Esophagus squamous epithelium (tissue), 4 donors: ENCODE measurements around the gene NUS1.

Source experiments
- POLR2A ChIP-seq, 4 donors: fragments of 450-650 bp; IDR thresholded peaks; one replicate each; pipeline ENCODE4 v1.6.1; 2017; ENCODE audit warnings: antibody characterized with exemption in 4 of 4, mild to moderate bottlenecking in 4 of 4, moderate library complexity in 3 of 4
- TF ChIP-seq, protein P1 (sequence below), 6 experiments: fragments of 450-650 bp in 4 of 6; fragments of 200-600 bp in 2 of 6; sonication (generic) in 2 of 6; IDR thresholded peaks; one replicate each; pipeline ENCODE4 v1.5.1; 2016 to 2019; ENCODE audit warnings: antibody characterized with exemption in 6 of 6, mild to moderate bottlenecking in 4 of 6, moderate library complexity in 4 of 6

- TF ChIP-seq, protein P1, sequence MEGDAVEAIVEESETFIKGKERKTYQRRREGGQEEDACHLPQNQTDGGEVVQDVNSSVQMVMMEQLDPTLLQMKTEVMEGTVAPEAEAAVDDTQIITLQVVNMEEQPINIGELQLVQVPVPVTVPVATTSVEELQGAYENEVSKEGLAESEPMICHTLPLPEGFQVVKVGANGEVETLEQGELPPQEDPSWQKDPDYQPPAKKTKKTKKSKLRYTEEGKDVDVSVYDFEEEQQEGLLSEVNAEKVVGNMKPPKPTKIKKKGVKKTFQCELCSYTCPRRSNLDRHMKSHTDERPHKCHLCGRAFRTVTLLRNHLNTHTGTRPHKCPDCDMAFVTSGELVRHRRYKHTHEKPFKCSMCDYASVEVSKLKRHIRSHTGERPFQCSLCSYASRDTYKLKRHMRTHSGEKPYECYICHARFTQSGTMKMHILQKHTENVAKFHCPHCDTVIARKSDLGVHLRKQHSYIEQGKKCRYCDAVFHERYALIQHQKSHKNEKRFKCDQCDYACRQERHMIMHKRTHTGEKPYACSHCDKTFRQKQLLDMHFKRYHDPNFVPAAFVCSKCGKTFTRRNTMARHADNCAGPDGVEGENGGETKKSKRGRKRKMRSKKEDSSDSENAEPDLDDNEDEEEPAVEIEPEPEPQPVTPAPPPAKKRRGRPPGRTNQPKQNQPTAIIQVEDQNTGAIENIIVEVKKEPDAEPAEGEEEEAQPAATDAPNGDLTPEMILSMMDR (IDR thresholded peaks at IDR 0.05) = no peak
- no peak for TF ChIP-seq POLR2A (IDR thresholded peaks at IDR 0.05)
Observed at GRCh38 chr6:117685359-117685758, 10.1 kb downstream of the NUS1 start.
